ENCODE data around the gene FAM120AOS.

DNA sequence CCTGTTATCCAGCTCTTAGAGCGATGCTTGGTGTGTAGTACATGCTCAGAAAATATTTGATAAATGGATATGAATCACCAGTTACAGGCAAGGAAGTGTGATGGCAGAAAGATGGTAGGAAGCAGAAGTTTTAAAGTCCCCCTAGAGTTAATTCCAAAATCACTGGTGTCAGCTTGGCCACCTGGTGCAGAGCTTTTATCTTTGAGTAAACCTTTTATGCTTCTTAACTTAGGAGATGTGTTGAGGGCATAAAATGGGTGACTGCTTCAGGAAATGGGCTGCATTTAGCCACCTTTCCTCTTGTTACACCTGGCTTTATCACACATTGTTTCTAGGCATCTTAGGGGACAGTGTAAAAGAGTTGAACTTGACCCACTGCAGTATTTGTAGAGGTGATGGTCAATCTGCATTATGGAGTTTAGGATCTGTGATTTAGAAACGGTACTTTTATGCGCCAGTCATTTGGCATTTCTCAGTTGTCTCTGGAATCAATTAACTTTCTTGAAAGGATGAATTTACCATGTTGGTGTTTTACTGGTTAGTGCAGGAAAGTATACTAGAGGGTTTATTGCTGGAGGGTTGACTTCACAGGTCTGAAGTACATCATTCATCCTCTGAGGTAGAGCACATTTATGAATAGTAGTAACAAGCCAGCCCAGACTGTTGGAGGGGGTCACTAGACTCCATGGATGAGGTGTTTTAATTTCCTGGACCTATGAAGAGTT lies 7.5 kb upstream of the FAM120AOS start:
- TF ChIP-seq, protein P1, sequence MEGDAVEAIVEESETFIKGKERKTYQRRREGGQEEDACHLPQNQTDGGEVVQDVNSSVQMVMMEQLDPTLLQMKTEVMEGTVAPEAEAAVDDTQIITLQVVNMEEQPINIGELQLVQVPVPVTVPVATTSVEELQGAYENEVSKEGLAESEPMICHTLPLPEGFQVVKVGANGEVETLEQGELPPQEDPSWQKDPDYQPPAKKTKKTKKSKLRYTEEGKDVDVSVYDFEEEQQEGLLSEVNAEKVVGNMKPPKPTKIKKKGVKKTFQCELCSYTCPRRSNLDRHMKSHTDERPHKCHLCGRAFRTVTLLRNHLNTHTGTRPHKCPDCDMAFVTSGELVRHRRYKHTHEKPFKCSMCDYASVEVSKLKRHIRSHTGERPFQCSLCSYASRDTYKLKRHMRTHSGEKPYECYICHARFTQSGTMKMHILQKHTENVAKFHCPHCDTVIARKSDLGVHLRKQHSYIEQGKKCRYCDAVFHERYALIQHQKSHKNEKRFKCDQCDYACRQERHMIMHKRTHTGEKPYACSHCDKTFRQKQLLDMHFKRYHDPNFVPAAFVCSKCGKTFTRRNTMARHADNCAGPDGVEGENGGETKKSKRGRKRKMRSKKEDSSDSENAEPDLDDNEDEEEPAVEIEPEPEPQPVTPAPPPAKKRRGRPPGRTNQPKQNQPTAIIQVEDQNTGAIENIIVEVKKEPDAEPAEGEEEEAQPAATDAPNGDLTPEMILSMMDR (IDR thresholded peaks at IDR 0.05 in 4 of 5, conservative IDR thresholded peaks at IDR 0.05 in 1 of 5): no peak
- no peak for TF ChIP-seq POLR2A (IDR thresholded peaks at IDR 0.05)
